ENCODE measurements around the gene SURF1.

SURF1 gene

GRCh38 chr9:133389025-133389557 is 32.8 kb upstream of the SURF1 start:
- Histone ChIP-seq H3K9me3 (no peaks in the 10 kb centered on the region), H3K27ac (no peak overlapping the region), H3K4me3 (no peak overlapping the region), H3K36me3 (no peaks in the 10 kb centered on the region), H3K4me1 (no peaks in the 10 kb centered on the region), H3K27me3 (peaks cover 0 to 27% of the 10 kb centered on the region in 2 donors)
- TF ChIP-seq, protein P1, sequence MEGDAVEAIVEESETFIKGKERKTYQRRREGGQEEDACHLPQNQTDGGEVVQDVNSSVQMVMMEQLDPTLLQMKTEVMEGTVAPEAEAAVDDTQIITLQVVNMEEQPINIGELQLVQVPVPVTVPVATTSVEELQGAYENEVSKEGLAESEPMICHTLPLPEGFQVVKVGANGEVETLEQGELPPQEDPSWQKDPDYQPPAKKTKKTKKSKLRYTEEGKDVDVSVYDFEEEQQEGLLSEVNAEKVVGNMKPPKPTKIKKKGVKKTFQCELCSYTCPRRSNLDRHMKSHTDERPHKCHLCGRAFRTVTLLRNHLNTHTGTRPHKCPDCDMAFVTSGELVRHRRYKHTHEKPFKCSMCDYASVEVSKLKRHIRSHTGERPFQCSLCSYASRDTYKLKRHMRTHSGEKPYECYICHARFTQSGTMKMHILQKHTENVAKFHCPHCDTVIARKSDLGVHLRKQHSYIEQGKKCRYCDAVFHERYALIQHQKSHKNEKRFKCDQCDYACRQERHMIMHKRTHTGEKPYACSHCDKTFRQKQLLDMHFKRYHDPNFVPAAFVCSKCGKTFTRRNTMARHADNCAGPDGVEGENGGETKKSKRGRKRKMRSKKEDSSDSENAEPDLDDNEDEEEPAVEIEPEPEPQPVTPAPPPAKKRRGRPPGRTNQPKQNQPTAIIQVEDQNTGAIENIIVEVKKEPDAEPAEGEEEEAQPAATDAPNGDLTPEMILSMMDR (IDR thresholded peaks at IDR 0.05) = no peak
- DNase-seq = no peak
- intact Hi-C loops (cut with DNase I; ENCODE audit: low total_unique reads) = no loop called here

DNA sequence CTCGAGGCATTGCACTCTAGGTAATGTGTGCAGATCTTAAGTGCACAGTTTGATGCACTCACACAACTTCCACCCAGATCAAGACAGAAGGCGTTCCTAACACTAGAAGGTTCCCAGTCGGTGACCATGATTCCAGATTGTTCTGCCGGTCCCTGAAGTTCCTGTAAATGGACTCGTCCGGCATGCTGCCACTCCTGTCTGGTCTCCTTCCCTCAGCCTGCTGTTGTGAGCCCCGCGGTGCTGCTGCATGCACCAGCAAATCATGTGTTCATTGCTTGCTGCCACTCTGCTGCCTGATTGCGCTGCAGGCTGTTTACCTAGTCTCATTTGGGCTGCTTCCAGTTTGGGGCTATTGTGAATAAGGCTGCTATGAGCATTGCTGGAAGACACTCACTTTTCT is 31.4 kb upstream of the SURF1 start:
- Histone ChIP-seq H3K36me3 (no peaks in the 10 kb centered on the region), H3K27me3 (peaks cover 0 to 17% of the 10 kb centered on the region in 2 donors), H3K27ac (no peak overlapping the region), H3K4me1 (no peaks in the 10 kb centered on the region), H3K4me3 (no peak overlapping the region), H3K9me3 (no peaks in the 10 kb centered on the region)
- TF ChIP-seq, protein P1 (IDR thresholded peaks at IDR 0.05) = no peak
- intact Hi-C loops (cut with DNase I; ENCODE audit: low total_unique reads) = no loop called here
- no peak for DNase-seq

DNA sequence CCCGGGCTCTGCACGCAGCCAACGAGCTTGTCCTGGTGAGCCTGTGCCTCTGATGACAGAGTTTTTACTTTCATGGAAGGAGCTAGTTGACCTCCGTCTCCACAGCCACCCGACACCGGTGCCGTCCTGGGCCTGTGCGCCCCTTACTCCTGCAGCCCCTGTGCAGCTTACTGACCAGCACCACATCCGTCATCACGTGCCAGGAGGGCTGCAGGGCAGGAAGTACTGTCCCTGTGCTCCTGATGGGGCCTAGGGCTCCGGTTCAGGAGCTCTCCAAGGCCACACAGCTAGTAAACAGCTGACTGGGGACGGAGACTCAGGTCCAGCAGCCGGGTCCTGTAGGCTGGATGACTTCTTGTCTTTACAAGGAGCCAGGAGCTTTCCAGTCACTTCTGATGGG is 30.1 kb upstream of the SURF1 start:
- TF ChIP-seq, protein P1 (IDR thresholded peaks at IDR 0.05) = no peak
- H3K27ac ChIP-seq = no peak overlapping the region
- no peaks in the 10 kb centered on the region for H3K36me3 ChIP-seq
- H3K4me3 ChIP-seq = no peak overlapping the region
- no peak for DNase-seq
- H3K27me3 ChIP-seq = peaks cover 0 to 17% of the 10 kb centered on the region in 2 donors
- H3K4me1 ChIP-seq = no peaks in the 10 kb centered on the region
- intact Hi-C loops (cut with DNase I; ENCODE audit: low total_unique reads) = no loop called here
- H3K9me3 ChIP-seq = no peaks in the 10 kb centered on the region

DNA sequence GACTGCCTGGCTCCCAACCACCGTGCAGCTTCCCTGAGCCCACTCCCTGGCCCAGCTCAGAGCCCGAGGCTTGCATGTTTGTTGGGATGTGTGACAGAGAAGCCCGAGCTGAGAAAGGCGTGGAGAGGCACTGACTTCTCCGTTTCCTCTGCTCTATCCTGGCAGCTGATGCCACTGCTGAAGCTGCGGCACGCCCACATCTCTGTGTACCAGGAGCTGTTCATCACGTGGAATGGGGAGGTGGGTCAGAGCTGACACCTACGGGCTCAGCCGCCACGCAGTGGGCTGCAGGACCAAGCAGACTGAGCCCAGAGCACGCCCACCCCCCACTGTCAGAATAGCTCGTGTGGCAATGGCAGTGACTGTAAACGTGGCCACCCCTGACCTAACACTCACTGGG is 29.2 kb upstream of the SURF1 start:
- TF ChIP-seq, protein P1 (IDR thresholded peaks at IDR 0.05) = no peak
- no peak for DNase-seq
- Histone ChIP-seq H3K27ac (no peak overlapping the region), H3K27me3 (peaks cover 0 to 11% of the 10 kb centered on the region in 2 donors), H3K4me3 (no peak overlapping the region), H3K9me3 (no peaks in the 10 kb centered on the region), H3K4me1 (no peaks in the 10 kb centered on the region), H3K36me3 (no peaks in the 10 kb centered on the region)
- intact Hi-C loops (cut with DNase I; ENCODE audit: low total_unique reads) = no loop called here

DNA sequence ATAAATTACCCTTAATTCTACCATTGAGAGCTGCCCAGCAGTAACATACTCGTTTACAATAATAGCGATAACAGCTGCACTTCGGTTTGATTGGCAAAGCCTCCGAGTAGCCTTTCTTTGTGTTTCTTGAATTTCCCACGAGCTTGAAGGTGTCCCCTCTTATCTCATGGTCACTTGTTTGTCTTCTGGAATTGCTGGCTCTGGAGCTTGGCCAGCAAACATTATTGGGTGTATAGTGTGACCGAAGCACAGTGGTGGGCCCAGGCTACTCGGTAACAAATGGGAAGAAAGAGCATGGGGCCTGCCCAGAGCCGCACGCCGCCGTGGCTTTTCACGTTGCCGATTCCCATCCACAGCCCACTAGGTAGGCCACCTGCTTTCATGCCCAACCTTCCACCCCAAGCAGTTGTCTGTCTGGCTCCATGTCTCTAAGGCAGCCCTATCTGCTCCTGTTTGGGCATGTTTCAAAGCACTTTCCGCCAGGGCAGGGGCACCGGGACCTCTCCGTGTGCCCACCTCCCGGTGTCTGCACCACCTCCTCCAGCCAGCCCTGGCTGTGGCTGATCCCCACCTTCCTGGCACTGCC is 28.5 kb upstream of the SURF1 start:
- no peak overlapping the region for H3K27ac ChIP-seq
- DNase-seq = no peak
- no peaks in the 10 kb centered on the region for H3K36me3 ChIP-seq
- H3K9me3 ChIP-seq = no peaks in the 10 kb centered on the region
- TF ChIP-seq, protein P1 (IDR thresholded peaks at IDR 0.05) = no peak
- H3K4me1 ChIP-seq = no peaks in the 10 kb centered on the region
- intact Hi-C loops (cut with DNase I; ENCODE audit: low total_unique reads) = no loop called here
- no peak overlapping the region for H3K4me3 ChIP-seq
- peaks cover 0 to 6% of the 10 kb centered on the region in 2 donors for H3K27me3 ChIP-seq

Data from tibial artery (tissue), 4 donors.